HG02852 (cell line): ENCODE data around the gene DOCK7.
A peak's percentile ranks its signal among the peaks of the same experiment; 100 is the strongest.
"Not testable (repeated sequence)": the region's sequence is repeated elsewhere in the genome, so short reads cannot be mapped to it uniquely, and the experiment has no call there.

ENCODE experiments used
- ATAC-seq: cut with Tn5 transposase; IDR thresholded peaks from one replicate; pipeline ENCODE4 v1.9.1; 2021; ENCODE audit warnings: mild to moderate bottlenecking, moderate library complexity; ENCODE audit not compliant: unreplicated experiment

Gene DOCK7

GRCh38 chr1:62687903-62688686 is at the start of gene DOCK7:
Gene DOCK7 (minus strand): TSS chr1:62688386. CDS start chr1:62688264, 122 bp downstream.
- peak; percentile 79 for ATAC-seq

GRCh38 chr1:62735491-62736171 is 47.4 kb upstream of the DOCK7 start:
- no peak for ATAC-seq

GRCh38 chr1:62732331-62732730 is 44.1 kb upstream of the DOCK7 start:
- ATAC-seq, result no peak

GRCh38 chr1:62728963-62729362 is 40.8 kb upstream of the DOCK7 start:
- ATAC-seq, result no peak

- no peak for ATAC-seq
These were observed 39.6 kb upstream of the DOCK7 start for GRCh38 chr1:62727656-62728407.

GRCh38 chr1:62726011-62726442 is 37.8 kb upstream of the DOCK7 start:
- ATAC-seq, result no peak

- no peak for ATAC-seq
These were observed 37.1 kb upstream of the DOCK7 start for GRCh38 chr1:62725255-62725654.

GRCh38 chr1:62724430-62724829 is 36.2 kb upstream of the DOCK7 start:
- no peak for ATAC-seq

- ATAC-seq, result no peak
These were observed 35.7 kb upstream of the DOCK7 start for GRCh38 chr1:62723883-62724282.

GRCh38 chr1:62722796-62723195 is 34.6 kb upstream of the DOCK7 start:
- ATAC-seq, result peak; percentile 85

- ATAC-seq, result no peak
These were observed 32.9 kb upstream of the DOCK7 start for GRCh38 chr1:62720946-62721554.

GRCh38 chr1:62718400-62718799 is 30.2 kb upstream of the DOCK7 start:
- ATAC-seq, result not testable (repeated sequence)

GRCh38 chr1:62717483-62717882 is 29.3 kb upstream of the DOCK7 start:
- ATAC-seq, result no peak

- no peak for ATAC-seq
These were observed 28.2 kb upstream of the DOCK7 start for GRCh38 chr1:62716397-62716796.

- no peak for ATAC-seq
These were observed 24.4 kb upstream of the DOCK7 start for GRCh38 chr1:62712336-62713243.

GRCh38 chr1:62707744-62708120 is 19.5 kb upstream of the DOCK7 start:
- ATAC-seq, result no peak

GRCh38 chr1:62706985-62707743 is 19.0 kb upstream of the DOCK7 start:
- no peak for ATAC-seq

- not testable (repeated sequence) for ATAC-seq
These were observed 10.0 kb upstream of the DOCK7 start for GRCh38 chr1:62698161-62698560.

- ATAC-seq, result not testable (repeated sequence)
These were observed 6.3 kb upstream of the DOCK7 start for GRCh38 chr1:62694479-62694878.
